Brain microvascular endothelial cell (primary cell): ENCODE measurements around the gene MAML2.

ENCODE experiments used
- DNase-seq: peaks from one replicate; pipeline ENCODE4 v3.0.0-alpha.2; 2020
- H3K27ac ChIP-seq: fragments of 250-450 bp; sonication (Bioruptor Pico); 2 replicates; pipeline ENCODE4 v1.5.1; 2020; ENCODE audit warnings: mild to moderate bottlenecking, moderate library complexity
- H3K27me3 ChIP-seq: fragments of 250-450 bp; sonication (Bioruptor Pico); replicated peaks from 2 replicates; pipeline ENCODE4 v1.5.1; 2020; ENCODE audit warnings: mild to moderate bottlenecking
- H3K36me3 ChIP-seq: fragments of 250-450 bp; sonication (Bioruptor Pico); replicated peaks from 2 replicates; pipeline ENCODE4 v1.5.1; 2020; ENCODE audit warnings: mild to moderate bottlenecking
- H3K4me3 ChIP-seq: 2 replicates; pipeline ENCODE4 v1.5.1; 2011; ENCODE audit warnings: low read depth, mild to moderate bottlenecking, control low read depth, low read length, moderate library complexity
- CTCF ChIP-seq: IDR thresholded peaks from 2 replicates; pipeline ENCODE4 v1.5.1; 2011; ENCODE audit warnings: low read depth, mild to moderate bottlenecking, moderate library complexity, low read length, control low read depth, inconsistent platforms; ENCODE audit errors: missing control alignments
- in situ Hi-C: cut with HindIII; loops from 2 replicates; pipeline ENCODE4 v1.10.0; 2017; ENCODE audit warnings: low sequenced_read_pairs, low pct_ligation_motif_present

Gene MAML2

GRCh38 chr11:96019810-96020747 lies 322.9 kb downstream of the MAML2 start:
- H3K4me3 ChIP-seq = no peak overlapping the region
- no peaks in the 10 kb centered on the region for H3K27me3 ChIP-seq
- no peak overlapping the region for H3K27ac ChIP-seq
- no peak for DNase-seq
- no peak for TF ChIP-seq CTCF
- in situ Hi-C loops = no loop called here
- no peaks in the 10 kb centered on the region for H3K36me3 ChIP-seq

GRCh38 chr11:96019281-96019680 lies 323.7 kb downstream of the MAML2 start:
- no peak for DNase-seq
- Histone ChIP-seq H3K27ac (no peak overlapping the region), H3K4me3 (no peak overlapping the region), H3K36me3 (no peaks in the 10 kb centered on the region), H3K27me3 (no peaks in the 10 kb centered on the region)
- in situ Hi-C loops = no loop called here
- no peak for TF ChIP-seq CTCF

GRCh38 chr11:96017856-96018255 lies 325.1 kb downstream of the MAML2 start:
- H3K27me3 ChIP-seq = no peaks in the 10 kb centered on the region
- TF ChIP-seq CTCF = no peak
- H3K27ac ChIP-seq = no peak overlapping the region

GRCh38 chr11:96016978-96017502 lies 326.0 kb downstream of the MAML2 start:
- no peaks in the 10 kb centered on the region for H3K36me3 ChIP-seq
- no peaks in the 10 kb centered on the region for H3K27me3 ChIP-seq
- no peak for DNase-seq
- TF ChIP-seq CTCF = no peak
- in situ Hi-C loops = no loop called here
- H3K27ac ChIP-seq = no peak overlapping the region
- H3K4me3 ChIP-seq = no peak overlapping the region

More at GRCh38 chr11:96017856-96018255, 325.1 kb downstream of the MAML2 start:
- in situ Hi-C loops = no loop called here
- Histone ChIP-seq H3K4me3 (no peak overlapping the region), H3K36me3 (no peaks in the 10 kb centered on the region)
- DNase-seq = no peak

- no peak overlapping the region for H3K27ac ChIP-seq
Observed at GRCh38 chr11:96015906-96016565, 327.0 kb downstream of the MAML2 start.

More at GRCh38 chr11:96015906-96016565, 327.0 kb downstream of the MAML2 start:
- Histone ChIP-seq H3K27me3 (no peaks in the 10 kb centered on the region), H3K36me3 (no peaks in the 10 kb centered on the region), H3K4me3 (no peak overlapping the region)
- in situ Hi-C loops = no loop called here
- no peak for DNase-seq
- TF ChIP-seq CTCF = no peak
